Body of pancreas (tissue), 4 donors: ENCODE results near the gene FLT1. TPM values are rescaled to one million over a fixed set of nuclear protein-coding genes. Genes with fewer than 3 reads are reported as not detected.

Source experiments
- ATAC-seq: fragments of 150-250 bp; one replicate; pipeline ENCODE4 v1.9.1; 2016
- DNase-seq, 4 donors: peaks; one replicate each; pipeline ENCODE4 v3.0.0-alpha.2; 2019
- H3K27ac ChIP-seq, 4 donors: fragments of 200-600 bp; sonication (generic); 1 replicate in 3 of 4; 2 replicates in 1 of 4; pipeline versions ENCODE4 v1.5.1 to v1.6.1; 2016 to 2019; ENCODE audit warnings: mild to moderate bottlenecking in 1 of 4, mixed read lengths in 1 of 4, moderate library complexity in 1 of 4
- H3K27me3 ChIP-seq, 2 donors: fragments of 200-600 bp; sonication (generic); one replicate each; pipeline ENCODE4 v1.6.0; 2016; ENCODE audit warnings: mild to moderate bottlenecking in 1 of 2
- H3K36me3 ChIP-seq, 2 donors: fragments of 200-600 bp; sonication (generic); replicated peaks in 1 of 2; 2 replicates each; pipeline ENCODE4 v1.5.1; 2016; ENCODE audit warnings: low read depth in 2 of 2; ENCODE audit not compliant: insufficient read depth in 1 of 2
- H3K4me1 ChIP-seq: fragments of 200-600 bp; sonication (generic); one replicate; pipeline ENCODE4 v1.6.0; 2016
- H3K4me3 ChIP-seq, 2 donors: fragments of 200-600 bp; sonication (generic); 1 replicate in 1 of 2; 2 replicates in 1 of 2; pipeline ENCODE4 v1.5.1; 2016 to 2019
- H3K9me3 ChIP-seq, 3 donors: fragments of 200-600 bp; sonication (generic); 1 replicate in 2 of 3; 2 replicates in 1 of 3; pipeline ENCODE4 v1.5.1; 2016
- POLR2A ChIP-seq, 3 donors: fragments of 450-650 bp; IDR thresholded peaks; one replicate each; pipeline ENCODE4 v1.6.1; 2016; ENCODE audit warnings: antibody characterized with exemption in 3 of 3, mild to moderate bottlenecking in 2 of 3
- WGBS, 2 donors: methylation state at CpG; one replicate each; pipeline ENCODE4 v1.1.5; 2017; 5-methylcytosine and 5-hydroxymethylcytosine counted together
- intact Hi-C: fragments of 100-400 bp; cut with DNase I; formaldehyde crosslinking; loops from one replicate; pipeline ENCODE4 v1.15.1; 2023
- total RNA-seq, 2 donors: library from RNA; depleted of rRNA; stranded (reverse); fragments of >200 nt; gene quantifications; one replicate each; pipeline ENCODE4 v1.1.0, GENCODE V29; 2016
- TF ChIP-seq, protein P1 (sequence below), 7 experiments: fragments of 450-650 bp in 4 of 7; fragments of 200-600 bp in 3 of 7; sonication (generic) in 3 of 7; IDR thresholded peaks; one replicate each; pipeline ENCODE4 v1.5.1; 2016 to 2019; ENCODE audit warnings: antibody characterized with exemption in 7 of 7

Gene FLT1
- total RNA-seq, 2 donors from 2014 or later, result 15.3 to 20.4 TPM

DNA sequence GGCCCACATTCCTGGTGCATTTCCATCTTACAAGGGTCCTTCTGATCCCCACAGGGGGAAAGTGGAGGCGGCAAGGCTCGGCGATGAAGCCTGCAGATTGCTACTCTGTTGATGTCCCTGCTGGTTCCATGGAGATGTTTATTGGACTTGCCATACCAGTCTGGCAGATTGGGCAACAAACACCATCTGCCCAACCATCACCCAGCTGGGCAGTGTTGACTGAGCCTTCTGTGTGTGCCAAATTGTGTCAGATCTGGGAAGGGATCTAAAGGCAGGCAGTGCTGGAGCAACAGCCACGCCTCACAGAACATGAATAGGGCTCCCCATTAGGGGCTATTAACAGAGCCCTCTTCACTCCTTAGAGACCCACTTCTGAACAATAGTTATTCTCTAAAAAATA lies 35.0 kb downstream of the FLT1 start:
- H3K27ac ChIP-seq, result no peak overlapping the region

DNA sequence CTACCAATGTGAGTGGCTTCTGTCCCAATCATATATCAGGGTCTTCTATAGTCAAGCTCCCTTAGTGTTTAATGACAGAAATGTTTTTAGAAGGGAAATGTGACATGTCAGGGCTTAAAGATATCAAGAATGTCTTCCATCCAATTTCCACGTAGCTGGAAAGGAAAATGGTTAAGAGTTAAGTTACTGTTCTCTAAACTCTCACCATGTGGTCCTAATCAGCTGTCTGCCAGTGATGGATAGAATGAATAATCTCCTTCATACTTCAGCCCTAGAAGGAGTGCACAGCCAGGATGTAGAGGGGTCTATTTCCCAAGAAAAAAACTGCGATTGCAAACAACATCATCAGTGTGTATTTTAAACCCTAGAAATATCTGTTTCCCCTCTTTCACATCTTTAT lies 36.3 kb downstream of the FLT1 start:
- WGBS, 2 donors, result 52 to 65% methylated on average over 2 of the region's 2 CpGs
- intact Hi-C loops, result no loop called here
- no peak for ATAC-seq
- H3K36me3 ChIP-seq, result no peaks in the 10 kb centered on the region
- H3K27ac ChIP-seq, result no peak overlapping the region
- no peak overlapping the region for H3K4me3 ChIP-seq
- TF ChIP-seq POLR2A (IDR thresholded peaks at IDR 0.05), result no peak
- TF ChIP-seq, protein P1, sequence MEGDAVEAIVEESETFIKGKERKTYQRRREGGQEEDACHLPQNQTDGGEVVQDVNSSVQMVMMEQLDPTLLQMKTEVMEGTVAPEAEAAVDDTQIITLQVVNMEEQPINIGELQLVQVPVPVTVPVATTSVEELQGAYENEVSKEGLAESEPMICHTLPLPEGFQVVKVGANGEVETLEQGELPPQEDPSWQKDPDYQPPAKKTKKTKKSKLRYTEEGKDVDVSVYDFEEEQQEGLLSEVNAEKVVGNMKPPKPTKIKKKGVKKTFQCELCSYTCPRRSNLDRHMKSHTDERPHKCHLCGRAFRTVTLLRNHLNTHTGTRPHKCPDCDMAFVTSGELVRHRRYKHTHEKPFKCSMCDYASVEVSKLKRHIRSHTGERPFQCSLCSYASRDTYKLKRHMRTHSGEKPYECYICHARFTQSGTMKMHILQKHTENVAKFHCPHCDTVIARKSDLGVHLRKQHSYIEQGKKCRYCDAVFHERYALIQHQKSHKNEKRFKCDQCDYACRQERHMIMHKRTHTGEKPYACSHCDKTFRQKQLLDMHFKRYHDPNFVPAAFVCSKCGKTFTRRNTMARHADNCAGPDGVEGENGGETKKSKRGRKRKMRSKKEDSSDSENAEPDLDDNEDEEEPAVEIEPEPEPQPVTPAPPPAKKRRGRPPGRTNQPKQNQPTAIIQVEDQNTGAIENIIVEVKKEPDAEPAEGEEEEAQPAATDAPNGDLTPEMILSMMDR (IDR thresholded peaks at IDR 0.05), result no peak
- no peaks in the 10 kb centered on the region for H3K27me3 ChIP-seq
- no peaks in the 10 kb centered on the region for H3K4me1 ChIP-seq
- no peak for DNase-seq
- no peaks in the 10 kb centered on the region for H3K9me3 ChIP-seq

More for the DNA sequence above, 35.0 kb downstream of the FLT1 start:
- H3K27me3 ChIP-seq, result no peaks in the 10 kb centered on the region
- H3K36me3 ChIP-seq, result no peaks in the 10 kb centered on the region
- no peaks in the 10 kb centered on the region for H3K4me1 ChIP-seq
- WGBS, 2 donors, result 60 to 83% methylated on average over 1 to 4 of the region's 4 CpGs
- intact Hi-C loops, result no loop called here
- H3K4me3 ChIP-seq, result no peak overlapping the region
- H3K9me3 ChIP-seq, result no peaks in the 10 kb centered on the region
- ATAC-seq (no peak), DNase-seq (no peak)
- TF ChIP-seq POLR2A (IDR thresholded peaks at IDR 0.05), result no peak
- TF ChIP-seq, protein P1 (IDR thresholded peaks at IDR 0.05), result no peak

DNA sequence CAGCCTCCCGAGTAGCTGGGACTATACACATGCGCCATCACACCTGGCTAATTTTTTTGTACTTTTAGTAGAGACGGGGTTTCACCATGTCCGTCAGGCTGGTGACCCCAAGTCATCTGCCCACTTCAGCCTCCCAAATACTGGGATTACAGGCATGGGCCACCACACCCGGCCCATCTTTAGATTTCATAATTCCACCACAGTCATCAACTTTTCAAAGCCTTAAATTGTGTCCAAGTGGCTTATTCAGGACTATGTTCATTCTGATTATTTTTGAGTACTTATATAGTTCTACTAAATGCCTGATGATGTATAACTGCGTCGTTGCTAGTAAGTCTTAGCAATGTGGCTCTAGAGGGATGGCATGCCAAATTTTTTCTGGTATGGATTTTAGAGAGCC lies 36.9 kb downstream of the FLT1 start:
- Histone ChIP-seq H3K9me3 (no peaks in the 10 kb centered on the region), H3K4me1 (no peaks in the 10 kb centered on the region), H3K36me3 (no peaks in the 10 kb centered on the region), H3K27ac (no peak overlapping the region), H3K4me3 (no peak overlapping the region), H3K27me3 (no peaks in the 10 kb centered on the region)
- ATAC-seq (no peak), DNase-seq (no peak)
- WGBS, 2 donors, result 70 to 77% methylated on average over 7 of the region's 7 CpGs
- intact Hi-C loops, result no loop called here
- TF ChIP-seq, protein P1 (IDR thresholded peaks at IDR 0.05), result no peak
- TF ChIP-seq POLR2A (IDR thresholded peaks at IDR 0.05), result no peak

DNA sequence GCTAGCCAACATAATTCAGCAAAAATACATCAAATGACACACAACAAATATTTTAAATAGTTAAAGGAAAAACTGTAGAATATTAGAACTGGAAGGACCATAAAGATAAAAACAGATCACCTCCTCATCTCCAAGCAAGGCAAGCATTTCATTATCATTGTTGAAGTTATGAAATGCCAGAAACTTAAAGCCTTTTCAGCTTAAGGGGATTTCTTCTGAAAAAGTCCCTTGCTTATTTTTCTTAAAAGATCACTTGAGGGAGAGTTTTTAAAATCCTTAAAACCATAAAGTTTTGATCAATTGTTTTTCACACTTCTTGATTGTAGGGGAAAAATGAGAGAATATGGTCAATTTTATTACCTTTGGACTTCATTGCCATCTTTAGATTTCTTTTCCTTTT lies 37.4 kb downstream of the FLT1 start:
- intact Hi-C loops, result no loop called here
- H3K27me3 ChIP-seq, result no peaks in the 10 kb centered on the region
- no peaks in the 10 kb centered on the region for H3K36me3 ChIP-seq
- no peak for ATAC-seq
- no peaks in the 10 kb centered on the region for H3K9me3 ChIP-seq
- DNase-seq, result no peak
- TF ChIP-seq, protein P1 (IDR thresholded peaks at IDR 0.05), result no peak
- TF ChIP-seq POLR2A (IDR thresholded peaks at IDR 0.05), result no peak
- no peak overlapping the region for H3K27ac ChIP-seq
- H3K4me3 ChIP-seq, result no peak overlapping the region
- no peaks in the 10 kb centered on the region for H3K4me1 ChIP-seq

DNA sequence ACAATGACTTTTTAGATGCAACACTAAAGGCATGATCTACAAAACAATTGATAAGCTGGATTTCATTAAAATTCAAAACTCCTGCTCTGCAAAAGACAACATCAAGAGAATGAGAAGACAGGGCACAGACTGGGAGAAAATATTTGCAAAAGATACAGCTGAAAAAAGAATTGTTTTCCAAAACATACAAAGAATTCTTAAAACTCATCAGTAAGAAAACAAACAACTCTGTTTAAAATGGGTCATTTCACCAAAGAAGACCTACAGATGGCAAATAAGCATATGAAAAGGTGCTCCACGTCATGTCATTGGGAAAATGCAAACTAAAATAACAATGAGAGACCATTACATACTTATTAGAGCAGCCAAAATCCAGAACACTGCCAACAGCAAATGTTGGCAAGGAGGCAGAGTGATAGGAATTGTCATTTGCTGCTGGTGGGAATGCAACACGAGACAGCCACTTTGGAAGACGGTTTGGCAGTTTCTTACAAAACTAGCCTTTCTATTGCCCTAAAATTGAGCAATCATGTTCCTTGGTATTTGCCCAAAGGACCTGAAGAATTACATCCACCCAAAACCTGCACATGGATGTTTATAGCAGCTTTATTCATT lies 39.2 kb downstream of the FLT1 start:
- Histone ChIP-seq H3K27me3 (no peaks in the 10 kb centered on the region), H3K4me1 (no peaks in the 10 kb centered on the region), H3K4me3 (no peak overlapping the region), H3K27ac (no peak overlapping the region), H3K9me3 (no peaks in the 10 kb centered on the region), H3K36me3 (no peaks in the 10 kb centered on the region)
- intact Hi-C loops, result no loop called here
- TF ChIP-seq, protein P1 (IDR thresholded peaks at IDR 0.05), result no peak
- no peak for TF ChIP-seq POLR2A (IDR thresholded peaks at IDR 0.05)
- ATAC-seq, result no peak
- no peak for DNase-seq
- 32 to 35% methylated on average over 3 of the region's 3 CpGs for WGBS, 2 donors
